ENCODE results near the gene LPP. TPM values are rescaled to one million over a fixed set of nuclear protein-coding genes. Genes with fewer than 3 reads are reported as not detected.

LPP gene
- total RNA-seq, 4 donors from 2014 or later: 45.9 to 81.1 (median 63.0) TPM

- DNase-seq (ENCODE audit: low spot score in 2 of 2): no peak
- 80 to 85% methylated on average over 3 of the region's 3 CpGs for WGBS, 2 donors
- intact Hi-C loops (cut with DNase I; ENCODE audit: low total_unique reads): no loop called here
- TF ChIP-seq POLR2A (IDR thresholded peaks at IDR 0.05) (no peak), CTCF (IDR thresholded peaks at IDR 0.05) (no peak)
- no peak overlapping the region for H3K4me3 ChIP-seq (ENCODE audit: low read depth, poor library complexity, severe bottlenecking)
Measured at GRCh38 chr3:188257384-188258026, 103.5 kb downstream of the LPP start.

GRCh38 chr3:188259191-188259590 lies 105.2 kb downstream of the LPP start:
- no peak overlapping the region for H3K4me3 ChIP-seq (ENCODE audit: low read depth, poor library complexity, severe bottlenecking)
- 59 to 66% methylated on average over 2 of the region's 2 CpGs for WGBS, 2 donors
- DNase-seq (ENCODE audit: low spot score in 2 of 2): no peak
- TF ChIP-seq CTCF (IDR thresholded peaks at IDR 0.05) (no peak), POLR2A (IDR thresholded peaks at IDR 0.05) (no peak)
- intact Hi-C loops (cut with DNase I; ENCODE audit: low total_unique reads): no loop called here

GRCh38 chr3:188259596-188259995 lies 105.6 kb downstream of the LPP start:
- no peak for DNase-seq (ENCODE audit: low spot score in 2 of 2)
- no peak overlapping the region for H3K4me3 ChIP-seq (ENCODE audit: low read depth, poor library complexity, severe bottlenecking)
- 53 to 69% methylated on average over 2 of the region's 2 CpGs for WGBS, 2 donors
- intact Hi-C loops (cut with DNase I; ENCODE audit: low total_unique reads): no loop called here
- TF ChIP-seq CTCF (IDR thresholded peaks at IDR 0.05) (no peak), POLR2A (IDR thresholded peaks at IDR 0.05) (no peak)

GRCh38 chr3:188261011-188261410 lies 107.1 kb downstream of the LPP start:
- DNase-seq (ENCODE audit: low spot score in 2 of 2): no peak
- no peak for TF ChIP-seq POLR2A (IDR thresholded peaks at IDR 0.05)
- no peak for TF ChIP-seq CTCF (IDR thresholded peaks at IDR 0.05)
- 85 to 89% methylated on average over 4 of the region's 4 CpGs for WGBS, 2 donors
- intact Hi-C loops (cut with DNase I; ENCODE audit: low total_unique reads): no loop called here
- H3K4me3 ChIP-seq (ENCODE audit: low read depth, poor library complexity, severe bottlenecking): no peak overlapping the region

GRCh38 chr3:188262488-188262887 lies 108.5 kb downstream of the LPP start:
- intact Hi-C loops (cut with DNase I; ENCODE audit: low total_unique reads): no loop called here
- H3K4me3 ChIP-seq (ENCODE audit: low read depth, poor library complexity, severe bottlenecking): no peak overlapping the region
- TF ChIP-seq POLR2A (IDR thresholded peaks at IDR 0.05) (no peak), CTCF (IDR thresholded peaks at IDR 0.05) (no peak)
- 79 to 83% methylated on average over 5 of the region's 5 CpGs for WGBS, 2 donors
- DNase-seq (ENCODE audit: low spot score in 2 of 2): no peak
